HL-60 (cell line): ENCODE data around the gene RGS6.

Experiments used
- GABPA ChIP-seq: IDR thresholded peaks from 2 replicates; pipeline ENCODE4 v1.6.1; 2012; ENCODE audit warnings: low read depth
- POLR2AphosphoS5 ChIP-seq: IDR thresholded peaks from 2 replicates; pipeline ENCODE4 v1.6.1; 2012; ENCODE audit warnings: low read depth
- SPI1 ChIP-seq: IDR thresholded peaks from 2 replicates; pipeline ENCODE4 v1.6.1; 2012; ENCODE audit warnings: low read depth, mild to moderate bottlenecking, borderline replicate concordance
- TF ChIP-seq, protein P1 (sequence below): IDR thresholded peaks from one replicate; pipeline ENCODE4 v1.5.1; 2011; ENCODE audit warnings: low read length, control low read depth, inconsistent platforms; ENCODE audit not compliant: insufficient read depth
- TF ChIP-seq, protein P2 (sequence below): IDR thresholded peaks from 2 replicates; pipeline ENCODE4 v1.6.1; 2012; ENCODE audit warnings: low read depth; ENCODE audit not compliant: insufficient replicate concordance

- TF ChIP-seq, protein P1, sequence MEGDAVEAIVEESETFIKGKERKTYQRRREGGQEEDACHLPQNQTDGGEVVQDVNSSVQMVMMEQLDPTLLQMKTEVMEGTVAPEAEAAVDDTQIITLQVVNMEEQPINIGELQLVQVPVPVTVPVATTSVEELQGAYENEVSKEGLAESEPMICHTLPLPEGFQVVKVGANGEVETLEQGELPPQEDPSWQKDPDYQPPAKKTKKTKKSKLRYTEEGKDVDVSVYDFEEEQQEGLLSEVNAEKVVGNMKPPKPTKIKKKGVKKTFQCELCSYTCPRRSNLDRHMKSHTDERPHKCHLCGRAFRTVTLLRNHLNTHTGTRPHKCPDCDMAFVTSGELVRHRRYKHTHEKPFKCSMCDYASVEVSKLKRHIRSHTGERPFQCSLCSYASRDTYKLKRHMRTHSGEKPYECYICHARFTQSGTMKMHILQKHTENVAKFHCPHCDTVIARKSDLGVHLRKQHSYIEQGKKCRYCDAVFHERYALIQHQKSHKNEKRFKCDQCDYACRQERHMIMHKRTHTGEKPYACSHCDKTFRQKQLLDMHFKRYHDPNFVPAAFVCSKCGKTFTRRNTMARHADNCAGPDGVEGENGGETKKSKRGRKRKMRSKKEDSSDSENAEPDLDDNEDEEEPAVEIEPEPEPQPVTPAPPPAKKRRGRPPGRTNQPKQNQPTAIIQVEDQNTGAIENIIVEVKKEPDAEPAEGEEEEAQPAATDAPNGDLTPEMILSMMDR = no peak
- TF ChIP-seq POLR2AphosphoS5 (no peak), GABPA (no peak), SPI1 (no peak)
- TF ChIP-seq, protein P2, sequence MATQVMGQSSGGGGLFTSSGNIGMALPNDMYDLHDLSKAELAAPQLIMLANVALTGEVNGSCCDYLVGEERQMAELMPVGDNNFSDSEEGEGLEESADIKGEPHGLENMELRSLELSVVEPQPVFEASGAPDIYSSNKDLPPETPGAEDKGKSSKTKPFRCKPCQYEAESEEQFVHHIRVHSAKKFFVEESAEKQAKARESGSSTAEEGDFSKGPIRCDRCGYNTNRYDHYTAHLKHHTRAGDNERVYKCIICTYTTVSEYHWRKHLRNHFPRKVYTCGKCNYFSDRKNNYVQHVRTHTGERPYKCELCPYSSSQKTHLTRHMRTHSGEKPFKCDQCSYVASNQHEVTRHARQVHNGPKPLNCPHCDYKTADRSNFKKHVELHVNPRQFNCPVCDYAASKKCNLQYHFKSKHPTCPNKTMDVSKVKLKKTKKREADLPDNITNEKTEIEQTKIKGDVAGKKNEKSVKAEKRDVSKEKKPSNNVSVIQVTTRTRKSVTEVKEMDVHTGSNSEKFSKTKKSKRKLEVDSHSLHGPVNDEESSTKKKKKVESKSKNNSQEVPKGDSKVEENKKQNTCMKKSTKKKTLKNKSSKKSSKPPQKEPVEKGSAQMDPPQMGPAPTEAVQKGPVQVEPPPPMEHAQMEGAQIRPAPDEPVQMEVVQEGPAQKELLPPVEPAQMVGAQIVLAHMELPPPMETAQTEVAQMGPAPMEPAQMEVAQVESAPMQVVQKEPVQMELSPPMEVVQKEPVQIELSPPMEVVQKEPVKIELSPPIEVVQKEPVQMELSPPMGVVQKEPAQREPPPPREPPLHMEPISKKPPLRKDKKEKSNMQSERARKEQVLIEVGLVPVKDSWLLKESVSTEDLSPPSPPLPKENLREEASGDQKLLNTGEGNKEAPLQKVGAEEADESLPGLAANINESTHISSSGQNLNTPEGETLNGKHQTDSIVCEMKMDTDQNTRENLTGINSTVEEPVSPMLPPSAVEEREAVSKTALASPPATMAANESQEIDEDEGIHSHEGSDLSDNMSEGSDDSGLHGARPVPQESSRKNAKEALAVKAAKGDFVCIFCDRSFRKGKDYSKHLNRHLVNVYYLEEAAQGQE = no peak
Observed at GRCh38 chr14:72562300-72562699, 630.1 kb downstream of the RGS6 start.
